IMR-90 (cell line): Measurements from ENCODE around the gene RSRC2. TPM values are rescaled to one million over a fixed set of nuclear protein-coding genes. Genes with fewer than 3 reads are reported as not detected.
"Not testable (repeated sequence)": the region's sequence is repeated elsewhere in the genome, so short reads cannot be mapped to it uniquely, and the experiment has no call there.

ENCODE experiments used
- ATAC-seq: fragments of 200-7000 bp; cut with Tn5 transposase; 2 replicates; pipeline ENCODE4 v1.9.1; 2020; ENCODE audit warnings: low read depth, mild to moderate bottlenecking, moderate library complexity
- BruUV-seq: library from RNA; stranded (reverse); fragments of 400-500 nt; replicated peaks from 2 replicates; lab custom pipeline; 2021; lab: Mats Ljungman, UMichigan
- CTCF ChIA-PET: fragments of 300-600 bp; formaldehyde crosslinking; extraction: SDS; loops from one replicate; lab custom pipeline; 2021; ENCODE audit warnings: antibody characterized with exemption; lab: Yijun Ruan, JAX
- POLR2A ChIA-PET: fragments of 300-600 bp; sonication (Branson Sonifier 250); formaldehyde crosslinking; loops from one replicate; lab custom pipeline; 2022; ENCODE audit warnings: antibody characterized with exemption; ENCODE audit not compliant: unreplicated experiment; lab: Charles Lee
- DNase-seq: peaks from one replicate; pipeline ENCODE4 v3.0.0; 2013
- H2AFZ ChIP-seq: replicated peaks from 2 replicates; pipeline ENCODE3; 2013; ENCODE audit warnings: low read length, mild to moderate bottlenecking; ENCODE audit not compliant: poor library complexity
- H2AK5ac ChIP-seq: 2 replicates; pipeline ENCODE4 v1.6.1; 2013; ENCODE audit warnings: low read depth, low read length, inconsistent platforms
- H2AK9ac ChIP-seq: replicated peaks from 2 replicates; pipeline ENCODE3; 2013; ENCODE audit warnings: mild to moderate bottlenecking, low read depth, low read length, moderate library complexity; ENCODE audit not compliant: poor library complexity
- H2BK120ac ChIP-seq: 2 replicates; pipeline ENCODE4 v1.6.1; 2013; ENCODE audit warnings: low read depth, low read length, inconsistent platforms
- H2BK15ac ChIP-seq: 3 replicates; pipeline ENCODE4 v1.6.1; 2013; ENCODE audit warnings: low read depth, low read length, inconsistent platforms
- H2BK20ac ChIP-seq: 2 replicates; pipeline ENCODE4 v1.6.1; 2013; ENCODE audit warnings: low read depth, mild to moderate bottlenecking, inconsistent platforms, low read length, moderate library complexity
- H2BK5ac ChIP-seq: 2 replicates; pipeline ENCODE4 v1.6.1; 2013; ENCODE audit warnings: mild to moderate bottlenecking, low read depth, low read length, inconsistent platforms; ENCODE audit not compliant: poor library complexity, severe bottlenecking
- H3K14ac ChIP-seq: replicated peaks from 2 replicates; pipeline ENCODE4 v1.6.1; 2013; ENCODE audit warnings: low read depth, low read length, inconsistent platforms
- H3K18ac ChIP-seq: 2 replicates; pipeline ENCODE4 v1.6.1; 2013; ENCODE audit warnings: low read depth, low read length, control low read depth
- H3K23ac ChIP-seq: 2 replicates; pipeline ENCODE4 v1.6.1; 2013; ENCODE audit warnings: low read depth, low read length, inconsistent platforms
- H3K27ac ChIP-seq: 2 replicates; pipeline ENCODE4 v1.5.1; 2013; ENCODE audit warnings: mild to moderate bottlenecking, control low read depth, low read length; ENCODE audit not compliant: insufficient read depth
- H3K27me3 ChIP-seq: 2 replicates; pipeline ENCODE4 v1.6.1; 2013; ENCODE audit warnings: low read length; ENCODE audit not compliant: control insufficient read depth, insufficient read depth
- H3K36me3 ChIP-seq: 2 replicates; pipeline ENCODE4 v1.6.1; 2013; ENCODE audit warnings: low read length, mixed read lengths; ENCODE audit not compliant: control insufficient read depth, insufficient read depth
- H3K4ac ChIP-seq: 2 replicates; pipeline ENCODE4 v1.6.1; 2013; ENCODE audit warnings: low read depth, low read length, inconsistent platforms
- H3K4me1 ChIP-seq: 2 replicates; pipeline ENCODE4 v1.6.1; 2013; ENCODE audit warnings: low read length, mixed read lengths; ENCODE audit not compliant: control insufficient read depth, insufficient read depth
- H3K4me2 ChIP-seq: 2 replicates; pipeline ENCODE4 v1.6.1; 2013; ENCODE audit warnings: low read depth, mild to moderate bottlenecking, control low read depth, low read length, moderate library complexity
- H3K4me3 ChIP-seq: 2 replicates; pipeline ENCODE4 v1.5.1; 2013; ENCODE audit warnings: low read depth, mild to moderate bottlenecking, control low read depth, low read length, moderate library complexity; ENCODE audit not compliant: insufficient read depth
- H3K56ac ChIP-seq: 2 replicates; pipeline ENCODE4 v1.6.1; 2013; ENCODE audit warnings: low read length, inconsistent platforms; ENCODE audit not compliant: insufficient read depth; ENCODE audit errors: extremely low read depth
- H3K79me1 ChIP-seq, 2 experiments: 2 replicates each; pipeline ENCODE4 v1.6.1; 2013; ENCODE audit warnings: low read length in 2 of 2, inconsistent platforms in 1 of 2, low read depth in 1 of 2
- H3K9ac ChIP-seq: 2 replicates; pipeline ENCODE4 v1.6.1; 2013; ENCODE audit warnings: low read depth, low read length, control low read depth
- H3K9me1 ChIP-seq: 2 replicates; pipeline ENCODE4 v1.6.1; 2013; ENCODE audit warnings: low read length, inconsistent platforms; ENCODE audit not compliant: insufficient read depth
- H3K9me3 ChIP-seq: 2 replicates; pipeline ENCODE4 v1.6.1; 2013; ENCODE audit warnings: low read length; ENCODE audit not compliant: control insufficient read depth, insufficient read depth
- H4K20me1 ChIP-seq: 2 replicates; pipeline ENCODE4 v1.6.1; 2013; ENCODE audit warnings: low read length, inconsistent platforms; ENCODE audit not compliant: insufficient read depth
- H4K5ac ChIP-seq: 2 replicates; pipeline ENCODE4 v1.6.1; 2013; ENCODE audit warnings: mild to moderate bottlenecking, low read depth, low read length, control low read depth
- H4K8ac ChIP-seq, 2 experiments: 2 replicates each; pipeline ENCODE4 v1.6.1; 2013; ENCODE audit warnings: low read depth in 2 of 2, low read length in 2 of 2, control low read depth in 1 of 2, inconsistent platforms in 1 of 2
- H4K91ac ChIP-seq: 2 replicates; pipeline ENCODE4 v1.6.1; 2013; ENCODE audit warnings: low read depth, low read length, inconsistent platforms; ENCODE audit not compliant: insufficient read depth
- whole genome bisulfite sequencing, 2 experiments: methylation state at CpG; one replicate each; pipeline versions ENCODE4 v1.1.5 to v1.1.7; 2013; ENCODE audit warnings: missing lambda C conversion rate in 2 of 2; ENCODE audit not compliant: insufficient read length in 1 of 2; ENCODE audit errors: extremely low coverage in 2 of 2; 5-methylcytosine and 5-hydroxymethylcytosine counted together
- dilution Hi-C: fragments of 300-500 bp; cut with HindIII; formaldehyde crosslinking; loops from one replicate; pipeline ENCODE4 v1.14.3; 2018; ENCODE audit warnings: low sequenced_read_pairs; ENCODE audit not compliant: unreplicated experiment
- in situ Hi-C: fragments of 300-500 bp; cut with MboI; formaldehyde crosslinking; loops from 3 replicates; pipeline ENCODE4 v1.14.3; 2019; ENCODE audit warnings: low sequenced_read_pairs, inconsistent platforms, mixed read lengths
- intact Hi-C: fragments of 100-400 bp; cut with micrococcal nuclease; formaldehyde crosslinking; loops from 2 replicates; pipeline ENCODE4 v1.10.0; 2022
- polyA plus RNA-seq, 3 experiments: library from polyadenylated mRNA; depleted of rRNA; stranded (reverse); fragments of >200 nt; gene quantifications; 2 replicates each; pipeline ENCODE4 v1.2.3, GENCODE V29; 2012; ENCODE audit warnings: low replicate concordance in 1 of 3
- total RNA-seq: library from RNA; depleted of rRNA; stranded (reverse); fragments of >200 nt; gene quantifications from 2 replicates; pipeline ENCODE4 v1.2.3, GENCODE V29; 2012

Gene RSRC2
- total and polyA plus RNA-seq, 2 of the 4 experiments (the other 2 are of a cell fraction): 18.6 to 31.5 TPM

DNA sequence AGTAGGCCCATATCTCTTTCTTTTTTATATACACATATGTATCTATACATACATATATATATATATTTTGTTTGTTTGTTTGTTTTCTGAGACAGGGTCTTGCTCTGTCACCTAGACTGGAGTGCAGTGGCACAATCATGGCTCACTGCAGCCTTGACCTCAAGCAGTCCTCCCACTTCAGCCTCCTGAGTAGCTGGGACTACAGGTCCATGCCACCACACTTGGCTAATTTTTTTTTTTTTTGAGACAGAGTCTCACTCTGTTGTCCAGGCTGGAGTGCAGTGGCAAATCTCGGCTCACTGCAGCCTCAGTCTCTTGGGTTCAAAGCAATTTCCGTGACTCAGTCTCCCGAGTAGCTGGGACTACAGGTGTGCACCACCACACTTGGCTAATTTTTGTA, 38.9 kb downstream of the RSRC2 start:
- CTCF ChIA-PET, H2BK15ac ChIP-seq, ATAC-seq, H2BK20ac ChIP-seq, H2AFZ ChIP-seq, H3K14ac ChIP-seq, H3K4me1 ChIP-seq, H3K56ac ChIP-seq, intact Hi-C loops, H3K4me3 ChIP-seq, H3K23ac ChIP-seq, H2BK120ac ChIP-seq, H3K27me3 ChIP-seq, H3K4me2 ChIP-seq, H4K91ac ChIP-seq, H4K5ac ChIP-seq, H3K9ac ChIP-seq, POLR2A ChIA-PET, H2AK5ac ChIP-seq, in situ Hi-C loops, H2BK5ac ChIP-seq, H3K4ac ChIP-seq, H3K18ac ChIP-seq, H3K9me3 ChIP-seq, H3K9me1 ChIP-seq, DNase-seq, BruUV-seq, H2AK9ac ChIP-seq, H4K8ac ChIP-seq, H3K27ac ChIP-seq, dilution Hi-C loops: not testable (repeated sequence)
- peaks cover 41% of the 10 kb centered on the region for H3K36me3 ChIP-seq
- whole genome bisulfite sequencing, 2 experiments: 97% methylated on average over 3 of the region's 3 CpGs; no CpG with 5 or more reads in 1 of the 2 experiments
- peaks cover 15% of the 10 kb centered on the region; the same call in 1 of the 2 replicates for H4K20me1 ChIP-seq
- H3K79me1 ChIP-seq: peaks cover 16 to 53% of the 10 kb centered on the region in 2 experiments
